Endometrial microvascular endothelial cells (primary cell): ENCODE results near the gene ETF1. TPM values are rescaled to one million over a fixed set of nuclear protein-coding genes. Genes with fewer than 3 reads are reported as not detected.

Experiments
- in situ Hi-C: cut with HindIII; loops from 2 replicates; pipeline ENCODE4 v1.10.0; 2017; ENCODE audit warnings: low sequenced_read_pairs, low pct_unique_long_range_greater_than_20kb; ENCODE audit errors: inconsistent ontology term
- total RNA-seq: library from RNA; depleted of rRNA; stranded (reverse); fragments of >200 nt; gene quantifications from one replicate; pipeline ENCODE4 v1.2.3, GENCODE V29; 2015; ENCODE audit errors: inconsistent ontology term

Gene ETF1
- total RNA-seq, 1 donor from 2014 or later, result 127 TPM

DNA sequence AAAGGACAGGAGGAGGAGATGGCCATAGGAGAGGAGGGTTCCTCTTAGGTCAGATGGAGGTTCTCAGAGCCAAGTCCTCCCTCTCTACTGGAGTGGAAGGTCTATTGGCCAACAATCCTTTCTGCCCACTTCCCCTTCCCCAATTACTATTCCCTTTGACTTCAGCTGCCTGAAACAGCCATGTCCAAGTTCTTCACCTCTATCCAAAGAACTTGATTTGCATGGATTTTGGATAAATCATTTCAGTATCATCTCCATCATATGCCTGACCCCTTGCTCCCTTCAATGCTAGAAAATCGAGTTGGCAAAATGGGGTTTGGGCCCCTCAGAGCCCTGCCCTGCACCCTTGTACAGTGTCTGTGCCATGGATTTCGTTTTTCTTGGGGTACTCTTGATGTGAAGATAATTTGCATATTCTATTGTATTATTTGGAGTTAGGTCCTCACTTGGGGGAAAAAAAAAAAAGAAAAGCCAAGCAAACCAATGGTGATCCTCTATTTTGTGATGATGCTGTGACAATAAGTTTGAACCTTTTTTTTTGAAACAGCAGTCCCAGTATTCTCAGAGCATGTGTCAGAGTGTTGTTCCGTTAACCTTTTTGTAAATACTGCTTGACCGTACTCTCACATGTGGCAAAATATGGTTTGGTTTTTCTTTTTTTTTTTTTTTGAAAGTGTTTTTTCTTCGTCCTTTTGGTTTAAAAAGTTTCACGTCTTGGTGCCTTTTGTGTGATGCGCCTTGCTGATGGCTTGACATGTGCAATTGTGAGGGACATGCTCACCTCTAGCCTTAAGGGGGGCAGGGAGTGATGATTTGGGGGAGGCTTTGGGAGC, 74.7 kb downstream of the ETF1 start:
- in situ Hi-C loops, result no loop called here

DNA sequence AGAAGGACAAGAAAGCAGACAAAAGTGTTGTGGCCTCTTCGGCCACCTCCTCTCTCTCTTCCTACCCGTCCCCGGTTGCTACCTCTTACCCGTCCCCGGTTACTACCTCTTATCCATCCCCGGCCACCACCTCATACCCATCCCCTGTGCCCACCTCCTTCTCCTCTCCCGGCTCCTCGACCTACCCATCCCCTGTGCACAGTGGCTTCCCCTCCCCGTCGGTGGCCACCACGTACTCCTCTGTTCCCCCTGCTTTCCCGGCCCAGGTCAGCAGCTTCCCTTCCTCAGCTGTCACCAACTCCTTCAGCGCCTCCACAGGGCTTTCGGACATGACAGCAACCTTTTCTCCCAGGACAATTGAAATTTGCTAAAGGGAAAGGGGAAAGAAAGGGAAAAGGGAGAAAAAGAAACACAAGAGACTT, 75.3 kb downstream of the ETF1 start:
- in situ Hi-C loops, result no loop called here

DNA sequence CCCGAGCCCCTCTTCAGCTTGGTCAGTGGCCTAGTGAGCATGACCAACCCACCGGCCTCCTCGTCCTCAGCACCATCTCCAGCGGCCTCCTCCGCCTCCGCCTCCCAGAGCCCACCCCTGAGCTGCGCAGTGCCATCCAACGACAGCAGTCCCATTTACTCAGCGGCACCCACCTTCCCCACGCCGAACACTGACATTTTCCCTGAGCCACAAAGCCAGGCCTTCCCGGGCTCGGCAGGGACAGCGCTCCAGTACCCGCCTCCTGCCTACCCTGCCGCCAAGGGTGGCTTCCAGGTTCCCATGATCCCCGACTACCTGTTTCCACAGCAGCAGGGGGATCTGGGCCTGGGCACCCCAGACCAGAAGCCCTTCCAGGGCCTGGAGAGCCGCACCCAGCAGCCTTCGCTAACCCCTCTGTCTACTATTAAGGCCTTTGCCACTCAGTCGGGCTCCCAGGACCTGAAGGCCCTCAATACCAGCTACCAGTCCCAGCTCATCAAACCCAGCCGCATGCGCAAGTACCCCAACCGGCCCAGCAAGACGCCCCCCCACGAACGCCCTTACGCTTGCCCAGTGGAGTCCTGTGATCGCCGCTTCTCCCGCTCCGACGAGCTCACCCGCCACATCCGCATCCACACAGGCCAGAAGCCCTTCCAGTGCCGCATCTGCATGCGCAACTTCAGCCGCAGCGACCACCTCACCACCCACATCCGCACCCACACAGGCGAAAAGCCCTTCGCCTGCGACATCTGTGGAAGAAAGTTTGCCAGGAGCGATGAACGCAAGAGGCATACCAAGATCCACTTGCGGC, 75.9 kb downstream of the ETF1 start:
- in situ Hi-C loops, result no loop called here

DNA sequence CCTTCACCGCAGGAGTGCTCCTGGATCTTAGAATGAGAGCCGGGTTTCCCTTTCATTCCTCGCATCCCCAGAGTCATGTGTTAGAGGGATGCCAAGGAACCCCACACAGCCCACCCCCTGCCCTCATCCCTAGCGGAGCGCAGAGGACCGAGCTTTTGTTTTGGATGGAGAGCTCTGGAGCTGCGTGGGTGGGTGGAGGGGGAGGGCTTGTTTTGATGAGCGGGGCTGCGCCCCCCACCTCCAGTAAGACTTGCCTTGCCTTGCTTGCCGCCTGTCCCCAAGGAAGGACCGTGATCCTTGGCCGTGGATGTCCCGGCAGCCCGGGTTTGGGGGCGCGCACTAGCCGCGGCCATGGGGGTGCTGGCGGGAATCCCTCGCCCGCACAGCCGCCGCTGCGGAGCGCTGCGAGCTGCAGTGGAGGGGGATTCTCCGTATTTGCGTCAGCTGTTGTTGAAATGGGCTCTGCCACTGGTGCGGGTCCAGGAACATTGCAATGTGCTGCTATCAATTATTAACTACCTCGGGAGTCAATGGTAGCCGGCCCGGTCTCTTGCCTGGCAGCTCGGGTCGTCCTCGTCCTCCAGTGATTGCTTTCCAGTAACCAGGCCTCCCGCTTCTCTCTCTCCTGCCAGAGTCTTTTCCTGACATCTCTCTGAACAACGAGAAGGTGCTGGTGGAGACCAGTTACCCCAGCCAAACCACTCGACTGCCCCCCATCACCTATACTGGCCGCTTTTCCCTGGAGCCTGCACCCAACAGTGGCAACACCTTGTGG, 76.7 kb downstream of the ETF1 start:
- in situ Hi-C loops, result no loop called here

DNA sequence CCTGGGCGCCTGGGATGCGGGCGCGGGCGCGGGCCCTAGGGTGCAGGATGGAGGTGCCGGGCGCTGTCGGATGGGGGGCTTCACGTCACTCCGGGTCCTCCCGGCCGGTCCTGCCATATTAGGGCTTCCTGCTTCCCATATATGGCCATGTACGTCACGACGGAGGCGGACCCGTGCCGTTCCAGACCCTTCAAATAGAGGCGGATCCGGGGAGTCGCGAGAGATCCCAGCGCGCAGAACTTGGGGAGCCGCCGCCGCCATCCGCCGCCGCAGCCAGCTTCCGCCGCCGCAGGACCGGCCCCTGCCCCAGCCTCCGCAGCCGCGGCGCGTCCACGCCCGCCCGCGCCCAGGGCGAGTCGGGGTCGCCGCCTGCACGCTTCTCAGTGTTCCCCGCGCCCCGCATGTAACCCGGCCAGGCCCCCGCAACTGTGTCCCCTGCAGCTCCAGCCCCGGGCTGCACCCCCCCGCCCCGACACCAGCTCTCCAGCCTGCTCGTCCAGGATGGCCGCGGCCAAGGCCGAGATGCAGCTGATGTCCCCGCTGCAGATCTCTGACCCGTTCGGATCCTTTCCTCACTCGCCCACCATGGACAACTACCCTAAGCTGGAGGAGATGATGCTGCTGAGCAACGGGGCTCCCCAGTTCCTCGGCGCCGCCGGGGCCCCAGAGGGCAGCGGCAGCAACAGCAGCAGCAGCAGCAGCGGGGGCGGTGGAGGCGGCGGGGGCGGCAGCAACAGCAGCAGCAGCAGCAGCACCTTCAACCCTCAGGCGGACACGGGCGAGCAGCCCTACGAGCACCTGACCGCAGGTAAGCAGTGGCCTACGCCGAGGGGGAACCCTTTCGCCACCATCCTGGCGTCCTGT, 77.5 kb downstream of the ETF1 start, which contains the start of gene EGR1:
EGR1 (plus strand) TSS at position 219 of the 864 bp plus-strand sequence; CDS start at position 502, 283 bp downstream.
- in situ Hi-C loops, result no loop called here

DNA sequence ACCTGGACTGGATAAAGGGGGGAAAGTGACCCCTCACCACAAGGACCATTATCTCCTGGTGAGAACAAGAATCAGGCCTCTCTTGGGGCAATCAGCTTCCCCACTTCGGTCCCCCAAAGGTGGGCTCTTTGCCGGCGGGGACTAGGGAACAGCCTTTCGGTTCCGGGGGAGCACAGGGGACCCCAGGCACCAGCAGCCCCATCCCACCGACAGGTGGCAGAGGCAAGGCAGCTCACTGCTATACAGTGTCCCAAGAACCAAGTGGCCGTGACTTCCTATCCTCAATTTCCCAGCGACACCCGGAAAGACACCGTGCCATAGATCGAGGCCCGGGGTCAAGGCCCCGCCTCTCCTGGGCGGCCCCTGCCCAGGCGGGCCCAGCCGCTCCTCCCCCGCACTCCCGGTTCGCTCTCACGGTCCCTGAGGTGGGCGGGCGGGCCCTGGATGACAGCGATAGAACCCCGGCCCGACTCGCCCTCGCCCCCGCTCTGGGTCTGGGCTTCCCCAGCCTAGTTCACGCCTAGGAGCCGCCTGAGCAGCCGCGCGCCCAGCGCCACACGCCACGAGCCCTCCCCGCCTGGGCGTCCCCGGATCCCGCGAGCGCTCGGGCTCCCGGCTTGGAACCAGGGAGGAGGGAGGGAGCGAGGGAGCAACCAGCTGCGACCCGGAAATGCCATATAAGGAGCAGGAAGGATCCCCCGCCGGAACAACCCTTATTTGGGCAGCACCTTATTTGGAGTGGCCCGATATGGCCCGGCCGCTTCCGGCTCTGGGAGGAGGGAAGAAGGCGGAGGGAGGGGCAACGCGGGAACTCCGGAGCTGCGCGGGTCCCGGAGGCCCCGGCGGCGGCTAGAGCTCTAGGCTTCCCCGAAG, 78.4 kb downstream of the ETF1 start:
- in situ Hi-C loops, result no loop called here

DNA sequence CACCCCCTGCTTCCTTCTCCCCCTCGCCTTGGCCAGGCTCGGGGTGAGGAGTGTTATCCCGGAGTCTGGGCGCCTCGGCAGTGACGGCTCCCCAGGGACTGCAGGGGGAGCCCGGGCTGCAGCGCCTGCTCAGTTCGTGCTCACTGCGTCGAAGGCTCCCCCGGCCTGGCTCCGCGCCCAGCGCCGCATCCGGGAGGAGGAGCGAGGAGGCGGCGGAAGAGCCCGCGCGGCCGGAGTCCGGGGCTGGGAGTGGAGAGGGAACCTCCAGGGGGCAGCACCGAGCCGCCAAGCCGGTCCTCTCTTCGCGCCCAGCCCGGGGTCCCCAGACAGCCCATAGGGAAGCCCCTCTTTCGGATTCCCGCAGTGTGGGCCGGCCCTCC, 79.0 kb downstream of the ETF1 start:
- in situ Hi-C loops, result no loop called here

DNA sequence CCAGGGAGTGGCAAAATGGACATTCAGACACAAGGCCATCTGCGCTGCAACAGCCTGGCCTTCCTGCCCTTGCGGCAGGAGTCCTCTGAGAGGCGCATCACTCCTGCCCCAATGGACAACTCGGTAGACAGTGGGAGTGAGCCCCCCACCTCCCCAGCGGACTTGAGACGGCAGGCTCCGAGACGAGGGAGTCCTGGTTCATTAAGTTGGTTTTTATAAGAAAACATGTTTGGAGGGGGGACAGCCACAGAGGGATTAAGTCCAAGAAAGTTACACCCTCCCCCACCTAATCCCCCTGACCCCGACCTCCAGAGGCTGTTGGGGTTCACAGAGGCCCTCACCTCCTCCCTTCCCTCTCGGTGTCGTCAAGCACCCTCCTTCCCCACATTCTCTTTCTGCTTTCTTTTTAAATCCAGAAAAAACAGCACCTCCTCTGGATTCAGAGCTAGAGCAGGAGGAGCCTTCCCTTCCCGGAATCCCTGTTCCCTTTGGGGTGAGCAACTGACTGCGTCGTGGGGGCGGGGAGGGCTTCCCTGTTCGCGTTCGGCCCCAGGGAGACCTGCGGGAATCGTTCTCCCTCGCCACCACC, 79.5 kb downstream of the ETF1 start:
- in situ Hi-C loops, result no loop called here

DNA sequence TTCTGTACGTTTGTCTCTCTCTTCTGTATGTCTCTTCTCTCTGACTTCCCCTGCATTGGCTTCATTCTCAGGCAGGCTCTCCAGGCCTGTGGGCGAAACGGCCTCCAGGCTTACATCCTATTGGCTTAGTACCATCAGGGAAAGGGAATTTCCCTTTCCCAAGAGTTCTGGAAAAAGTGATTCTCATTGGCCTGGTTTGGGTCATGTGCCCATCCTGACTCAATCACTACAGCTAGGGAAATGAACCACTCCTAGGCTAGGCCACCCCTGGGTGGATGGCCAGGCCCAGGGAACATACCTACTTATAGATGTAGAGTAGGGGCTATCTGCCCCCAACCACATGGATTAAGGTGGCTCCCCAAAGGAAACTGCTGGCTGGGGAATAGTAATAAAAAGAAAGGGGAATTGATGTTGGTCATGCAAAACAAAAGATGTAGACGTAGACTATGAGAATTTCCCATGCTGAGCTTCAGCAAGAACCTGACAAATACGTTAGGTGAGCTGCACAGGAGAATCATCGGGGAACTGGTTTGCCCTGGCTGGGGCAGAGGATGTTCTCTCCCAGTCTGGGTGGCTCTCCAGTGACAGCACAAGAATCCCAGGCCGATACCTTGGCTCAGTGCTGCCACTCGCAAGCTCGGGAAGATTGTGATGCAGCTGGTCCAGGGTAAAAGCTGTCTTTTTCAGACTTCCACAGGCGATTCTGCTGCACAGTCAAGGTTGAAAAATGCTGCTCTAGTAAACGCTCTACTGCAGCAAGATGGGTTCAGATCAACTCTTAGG, 81.5 kb downstream of the ETF1 start:
- in situ Hi-C loops, result no loop called here

DNA sequence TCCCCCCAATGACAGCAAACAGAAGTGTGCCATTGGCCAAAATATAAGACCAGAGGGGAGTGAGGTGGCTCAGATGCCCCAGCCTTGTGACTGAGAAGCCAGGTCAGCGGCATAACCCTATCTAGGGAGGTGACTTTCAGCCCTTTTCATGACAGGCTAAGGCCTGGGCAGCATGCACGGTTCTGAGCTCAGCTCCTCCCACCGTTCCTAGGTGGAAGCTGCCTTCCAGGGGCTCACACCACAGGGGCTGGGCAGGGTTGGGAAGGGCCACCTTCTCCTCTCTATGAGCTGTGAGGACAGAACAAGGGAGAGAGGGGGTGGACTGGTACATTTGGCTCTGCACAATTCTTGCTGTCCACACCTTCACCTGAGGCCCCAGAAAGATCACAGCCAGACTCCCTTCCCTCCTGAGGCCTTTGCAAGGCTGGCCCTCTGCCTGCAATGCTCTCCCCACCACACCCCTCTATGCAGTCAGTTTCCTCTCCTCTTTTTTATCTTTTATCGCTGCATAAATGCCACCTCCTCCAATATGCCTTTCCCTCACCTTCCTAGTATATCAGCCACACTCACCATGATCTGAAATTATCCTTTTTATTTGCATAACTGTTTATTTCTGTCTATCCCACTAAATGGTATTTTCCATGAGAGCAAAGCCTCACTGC, 82.9 kb downstream of the ETF1 start:
- in situ Hi-C loops, result no loop called here

DNA sequence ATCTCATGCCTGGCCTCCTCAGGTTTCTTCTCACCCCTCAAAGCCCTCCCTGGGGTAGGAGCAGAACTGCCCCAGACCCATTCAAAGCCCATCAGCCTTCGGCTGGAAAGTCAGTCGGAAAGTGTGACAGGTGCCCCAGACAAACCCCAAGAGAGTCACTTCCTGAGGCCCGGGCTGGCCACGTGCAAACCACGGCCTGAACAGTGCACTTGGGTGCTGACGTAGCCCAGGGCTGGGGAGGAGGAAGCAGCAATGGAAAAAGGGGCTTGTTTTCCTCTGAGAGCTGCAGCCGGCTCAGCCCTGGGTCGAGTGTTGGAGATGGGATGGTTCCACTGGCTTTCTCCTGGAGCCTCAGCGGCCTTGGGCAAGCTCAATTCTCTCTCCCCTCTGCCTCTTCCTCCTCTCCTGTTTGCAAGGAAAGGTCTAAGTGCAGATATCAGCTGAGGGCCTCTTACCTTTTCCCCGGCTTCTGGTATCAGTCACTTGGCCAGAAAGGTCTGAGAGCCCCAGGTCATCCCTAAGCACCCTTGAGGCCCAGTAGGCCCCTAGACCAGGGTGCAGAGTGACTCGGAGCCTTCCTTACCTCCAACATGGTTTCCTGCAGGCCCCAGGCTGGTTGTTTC, 83.6 kb downstream of the ETF1 start:
- in situ Hi-C loops, result no loop called here

DNA sequence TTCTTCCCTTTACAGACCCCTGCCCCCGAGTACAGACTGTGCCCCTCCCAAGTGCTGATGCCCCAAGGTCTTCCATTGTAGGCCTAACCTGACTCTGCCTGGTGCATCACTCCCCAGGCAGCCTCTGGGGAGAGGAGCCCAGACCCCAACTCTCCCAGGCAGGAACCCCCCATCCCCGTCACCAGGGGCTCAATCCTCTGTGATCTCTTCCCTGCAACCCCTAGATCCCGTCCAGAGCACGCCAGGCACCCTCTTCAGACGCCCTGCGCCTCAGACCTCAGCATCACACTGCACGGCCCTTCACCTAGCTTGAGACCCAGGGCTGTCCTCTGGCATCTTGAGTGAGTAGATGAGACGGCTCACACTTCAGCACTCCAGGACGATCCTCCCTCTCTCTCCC, 84.2 kb downstream of the ETF1 start:
- in situ Hi-C loops, result no loop called here

DNA sequence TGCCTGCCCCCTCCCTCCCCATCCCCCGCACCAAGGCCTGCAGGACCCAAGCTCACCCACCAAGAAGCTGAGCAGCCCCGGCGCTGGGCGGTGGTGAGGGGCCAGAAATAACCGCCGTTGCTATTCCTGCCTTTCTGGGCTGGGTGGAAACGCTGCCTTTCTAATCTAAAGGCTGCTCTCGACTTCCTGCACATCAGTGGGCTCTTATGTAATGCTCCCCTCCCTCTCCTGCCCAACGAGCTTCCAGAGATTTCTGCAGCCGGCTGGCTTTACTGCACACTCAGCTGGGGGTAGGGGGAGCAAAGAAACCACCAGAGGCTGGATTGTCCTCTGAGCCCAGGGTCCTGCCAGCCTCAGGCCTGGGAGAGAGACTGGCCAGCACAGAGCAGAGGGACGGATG, 84.7 kb downstream of the ETF1 start:
- in situ Hi-C loops, result no loop called here

DNA sequence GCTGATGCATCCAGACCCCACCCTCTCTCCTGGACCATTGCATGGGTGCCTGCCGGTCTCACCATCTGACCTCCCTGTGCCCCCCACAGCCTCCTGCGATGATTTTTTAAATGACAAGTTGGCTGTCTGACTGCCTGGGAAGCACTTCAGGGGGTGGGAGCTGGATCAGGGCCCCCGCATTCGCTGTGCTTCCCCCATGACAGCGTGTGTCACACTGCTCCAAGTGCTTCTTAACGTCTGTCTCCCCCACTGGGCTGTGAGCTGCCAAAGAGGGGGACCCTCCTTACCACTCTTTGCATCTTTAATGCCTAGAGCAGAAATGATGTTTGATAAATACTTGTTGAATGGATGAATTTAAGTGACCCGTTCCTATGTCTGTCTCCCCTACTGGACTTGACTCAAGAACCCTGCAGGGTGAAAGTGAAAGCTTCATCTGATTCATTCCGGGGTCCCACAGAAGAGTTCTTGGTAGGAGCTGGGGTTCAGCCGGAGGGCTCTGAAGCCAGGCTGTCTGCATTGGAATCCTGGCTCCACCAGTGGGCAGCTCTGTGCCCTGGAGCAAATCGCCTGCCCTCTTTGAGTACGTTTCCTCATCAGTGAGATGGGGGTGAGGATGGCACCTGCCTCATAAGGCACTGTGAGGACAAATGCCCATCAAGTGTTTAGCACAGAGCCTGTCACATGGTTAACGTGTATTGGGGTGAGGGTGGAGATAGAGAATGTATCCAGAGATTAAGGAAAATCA, 85.3 kb downstream of the ETF1 start:
- in situ Hi-C loops, result no loop called here
